Naive thymus-derived CD4-positive, alpha-beta T cell (primary cell): Measurements from ENCODE around the gene USP37. TPM values are rescaled to one million over a fixed set of nuclear protein-coding genes. Genes with fewer than 3 reads are reported as not detected.

Experiments used
- ATAC-seq: fragments of 150-1000 bp; cut with Tn5 transposase; 2 replicates; pipeline ENCODE4 v1.10.0; 2021; ENCODE audit warnings: mild to moderate bottlenecking, moderate library complexity
- CTCF ChIA-PET: fragments of 350-600 bp; sonication (Branson Sonifier 250); formaldehyde crosslinking; loops from one replicate; lab custom pipeline; 2021; ENCODE audit warnings: antibody characterized with exemption; lab: Charles Lee
- POLR2A ChIA-PET: fragments of 350-600 bp; sonication (Branson Sonifier 250); formaldehyde crosslinking; loops from one replicate; lab custom pipeline; 2021; ENCODE audit warnings: antibody characterized with exemption, inconsistent platforms; lab: Charles Lee
- DNase-seq, 9 donors: peaks; one replicate each; pipeline versions ENCODE4 v3.0.0 to v3.0.0-alpha.2; 2020 to 2022; ENCODE audit warnings: mixed read lengths in 1 of 9
- H3K27ac ChIP-seq: one replicate; pipeline ENCODE4 v1.7.0; 2013; ENCODE audit warnings: mild to moderate bottlenecking, low read depth, low read length, moderate library complexity
- H3K27me3 ChIP-seq, 2 donors: one replicate each; pipeline ENCODE4 v1.7.0; 2013; ENCODE audit warnings: low read length in 2 of 2, mild to moderate bottlenecking in 2 of 2, moderate library complexity in 2 of 2; ENCODE audit not compliant: control insufficient read depth in 2 of 2, insufficient read depth in 2 of 2
- H3K36me3 ChIP-seq, 3 experiments: 1 replicate in 2 of 3; 2 replicates in 1 of 3; pipeline ENCODE4 v1.7.0; 2013; ENCODE audit warnings: low read length in 3 of 3, mild to moderate bottlenecking in 3 of 3, moderate library complexity in 1 of 3; ENCODE audit not compliant: insufficient read depth in 3 of 3, control insufficient read depth in 2 of 3
- H3K4me1 ChIP-seq, 2 donors: one replicate each; pipeline ENCODE4 v1.7.0; 2013; ENCODE audit warnings: low read length in 2 of 2, mild to moderate bottlenecking in 2 of 2, moderate library complexity in 1 of 2; ENCODE audit not compliant: control insufficient read depth in 2 of 2, insufficient read depth in 2 of 2
- H3K4me3 ChIP-seq: 2 replicates; pipeline ENCODE4 v1.7.0; 2013; ENCODE audit warnings: mild to moderate bottlenecking, low read length
- H3K9me3 ChIP-seq, 3 experiments: 1 replicate in 2 of 3; 2 replicates in 1 of 3; pipeline ENCODE4 v1.7.0; 2013; ENCODE audit warnings: low read length in 3 of 3; ENCODE audit not compliant: control insufficient read depth in 2 of 3
- H3K27ac Mint-ChIP-seq, 9 donors: one replicate each; pipeline ENCODE4 v1.8.0; 2020 to 2022; ENCODE audit warnings: mixed read lengths in 9 of 9, mild to moderate bottlenecking in 8 of 9, moderate library complexity in 5 of 9, inconsistent platforms in 2 of 9
- H3K27me3 Mint-ChIP-seq, 5 donors: one replicate each; pipeline ENCODE4 v1.8.0; 2021 to 2022; ENCODE audit warnings: mixed read lengths in 5 of 5, mild to moderate bottlenecking in 1 of 5
- H3K36me3 Mint-ChIP-seq, 5 donors: one replicate each; pipeline ENCODE4 v1.8.0; 2020 to 2022; ENCODE audit warnings: mixed read lengths in 5 of 5, mild to moderate bottlenecking in 3 of 5, inconsistent platforms in 1 of 5
- H3K4me1 Mint-ChIP-seq, 7 donors: one replicate each; pipeline ENCODE4 v1.8.0; 2020 to 2022; ENCODE audit warnings: mixed read lengths in 7 of 7, mild to moderate bottlenecking in 3 of 7, inconsistent platforms in 1 of 7
- H3K4me3 Mint-ChIP-seq, 10 donors: one replicate each; pipeline ENCODE4 v1.8.0; 2020 to 2022; ENCODE audit warnings: mild to moderate bottlenecking in 10 of 10, mixed read lengths in 10 of 10, moderate library complexity in 6 of 10, inconsistent platforms in 2 of 10
- H3K9me3 Mint-ChIP-seq, 11 donors: one replicate each; pipeline ENCODE4 v1.8.0; 2020 to 2022; ENCODE audit warnings: mixed read lengths in 11 of 11, mild to moderate bottlenecking in 4 of 11, inconsistent platforms in 1 of 11, moderate library complexity in 1 of 11
- intact Hi-C, 2 donors: fragments of 100-400 bp; cut with micrococcal nuclease; formaldehyde crosslinking; loops; one replicate each; pipeline ENCODE4 v1.15.1; 2023
- polyA plus RNA-seq, 2 donors: library from polyadenylated mRNA; unstranded; fragments of 300-500 nt; fragmentation: Illumina TruSeq; gene quantifications; one replicate each; pipeline ENCODE4 v1.2.3, GENCODE V29; 2021
- total RNA-seq, 6 experiments: library from RNA in 5 of 6; stranded (reverse) in 5 of 6; gene quantifications; 1 replicate in 5 of 6; 2 replicates in 1 of 6; pipeline ENCODE4 v1.2.3 and lab custom pipeline; 2021 to 2026

The USP37 gene
- total and polyA plus RNA-seq, 7 experiments from 2014 or later, result 10.1 to 36.3 (median 24.6) TPM

GRCh38 chr2:218518876-218519275, 49.3 kb downstream of the USP37 start:
- DNase-seq, result no peak
- peaks cover 0 to 4% (median 0%) of the 10 kb centered on the region in 11 donors for H3K9me3 Mint-ChIP-seq
- no peak for ATAC-seq
- intact Hi-C loops, result loop anchor here in 1 of 2 donors (5.0 kb wide), 1 partner anchor 247 kb away; the partner anchor contains the start of genes AAMP and PNKD
- Histone ChIP-seq H3K27me3 (no peaks in the 10 kb centered on the region), H3K4me1 (no peaks in the 10 kb centered on the region), H3K27ac (no peak overlapping the region), H3K9me3 (no peaks in the 10 kb centered on the region), H3K4me3 (no peak overlapping the region), H3K36me3 (peaks cover 0 to 8% (median 0%) of the 10 kb centered on the region in 3 experiments)
- peak overlapping the region in 1 of 9 donors; percentile 6 for H3K27ac Mint-ChIP-seq
- peaks cover 7 to 36% (median 12%) of the 10 kb centered on the region in 5 donors for H3K36me3 Mint-ChIP-seq
- H3K27me3 Mint-ChIP-seq, result no peaks in the 10 kb centered on the region
- no peak overlapping the region for H3K4me3 Mint-ChIP-seq
- peaks cover 0 to 42% (median 13%) of the 10 kb centered on the region in 7 donors for H3K4me1 Mint-ChIP-seq
- POLR2A ChIA-PET, result interaction anchor here (0.8 kb wide), 1 partner anchor 204 kb away, joined by 3 read pairs; no protein-coding TSS in a partner anchor
- CTCF ChIA-PET, result no interaction called here

GRCh38 chr2:218517434-218518206, 50.5 kb downstream of the USP37 start:
- POLR2A ChIA-PET, result no interaction called here
- no peaks in the 10 kb centered on the region for H3K27me3 ChIP-seq
- intact Hi-C loops, result loop anchor here (1.0 to 5.0 kb wide), 3 partner anchors 8 to 245 kb away; partner anchors contain the start of genes AAMP (in 1 of the 2), PNKD (in 1 of the 2) and TMBIM1 (in 1 of the 2)

GRCh38 chr2:218516614-218517013, 51.5 kb downstream of the USP37 start:
- ChIA-PET CTCF (interaction anchor here (0.8 to 1.7 kb wide), 4 partner anchors 20 to 227 kb away, joined by 3 read pairs; no protein-coding TSS in a partner anchor), POLR2A (no interaction called here)
- DNase-seq, result peak in 7 of 9 donors; percentile 9 to 46 (median 31)
- Histone ChIP-seq H3K4me3 (no peak overlapping the region), H3K27me3 (no peaks in the 10 kb centered on the region), H3K4me1 (no peaks in the 10 kb centered on the region), H3K36me3 (peaks cover 0 to under 1% (median 0%) of the 10 kb centered on the region in 3 experiments), H3K27ac (no peak overlapping the region), H3K9me3 (no peaks in the 10 kb centered on the region)
- H3K4me3 Mint-ChIP-seq, result no peak overlapping the region
- ATAC-seq, result peak; percentile 74
- intact Hi-C loops, result loop anchor here (1.0 to 5.0 kb wide), 4 partner anchors 7 to 244 kb away; partner anchors contain the start of genes AAMP (in 1 of the 2), PNKD (in 1 of the 2) and TMBIM1 (in 1 of the 2)
- H3K9me3 Mint-ChIP-seq, result no peaks in the 10 kb centered on the region
- peaks cover 6 to 31% (median 8%) of the 10 kb centered on the region in 5 donors for H3K36me3 Mint-ChIP-seq
- H3K4me1 Mint-ChIP-seq, result peaks cover 0 to 42% (median 13%) of the 10 kb centered on the region in 7 donors
- no peaks in the 10 kb centered on the region for H3K27me3 Mint-ChIP-seq
- peak overlapping the region in 1 of 9 donors; percentile 78 for H3K27ac Mint-ChIP-seq

More at GRCh38 chr2:218517434-218518206, 50.5 kb downstream of the USP37 start:
- no peak overlapping the region for H3K27ac ChIP-seq
- H3K4me1 Mint-ChIP-seq, result peaks cover 0 to 42% (median 13%) of the 10 kb centered on the region in 7 donors
- H3K4me1 ChIP-seq, result no peaks in the 10 kb centered on the region
- no peak overlapping the region for H3K4me3 ChIP-seq
- H3K36me3 ChIP-seq, result peaks cover 0 to 4% (median 0%) of the 10 kb centered on the region in 3 experiments
- no peaks in the 10 kb centered on the region for H3K9me3 ChIP-seq
- peaks cover 6 to 30% (median 7%) of the 10 kb centered on the region in 5 donors for H3K36me3 Mint-ChIP-seq
- H3K9me3 Mint-ChIP-seq, result no peaks in the 10 kb centered on the region
- DNase-seq, result no peak
- CTCF ChIA-PET, result interaction anchor here (0.8 to 1.7 kb wide), 3 partner anchors 21 to 228 kb away, joined by 3 read pairs; no protein-coding TSS in a partner anchor
- ATAC-seq, result no peak
- no peaks in the 10 kb centered on the region for H3K27me3 Mint-ChIP-seq
- H3K27ac Mint-ChIP-seq, result peak overlapping the region in 6 of 9 donors; percentile 2 to 78 (median 27)
- no peak overlapping the region for H3K4me3 Mint-ChIP-seq

- peaks cover 0 to 34% (median 13%) of the 10 kb centered on the region in 7 donors for H3K4me1 Mint-ChIP-seq
- CTCF ChIA-PET, result no interaction called here
Observed at GRCh38 chr2:218513676-218514075, 54.5 kb downstream of the USP37 start.

GRCh38 chr2:218508299-218508698, 59.9 kb downstream of the USP37 start:
- no peaks in the 10 kb centered on the region for H3K9me3 Mint-ChIP-seq
- H3K9me3 ChIP-seq, result no peaks in the 10 kb centered on the region
- no peaks in the 10 kb centered on the region for H3K4me1 ChIP-seq
- no peaks in the 10 kb centered on the region for H3K27me3 ChIP-seq
- peaks cover 0 to 20% (median 0%) of the 10 kb centered on the region in 3 experiments for H3K36me3 ChIP-seq
- H3K36me3 Mint-ChIP-seq, result peaks cover 0 to 40% (median 19%) of the 10 kb centered on the region in 5 donors
- POLR2A ChIA-PET, result no interaction called here
- peaks cover 0 to 16% (median 2%) of the 10 kb centered on the region in 7 donors for H3K4me1 Mint-ChIP-seq
- intact Hi-C loops, result no loop called here
- H3K27me3 Mint-ChIP-seq, result no peaks in the 10 kb centered on the region
- H3K27ac Mint-ChIP-seq, result peak overlapping the region in 3 of 9 donors; percentile 1 to 70 (median 60)
- CTCF ChIA-PET, result no interaction called here
- no peak for ATAC-seq
- H3K27ac ChIP-seq, result no peak overlapping the region
- no peak overlapping the region for H3K4me3 ChIP-seq
- no peak for DNase-seq
- H3K4me3 Mint-ChIP-seq, result peak overlapping the region in 1 of 10 donors; percentile 65

More at GRCh38 chr2:218513676-218514075, 54.5 kb downstream of the USP37 start:
- POLR2A ChIA-PET, result no interaction called here
- Mint-ChIP-seq H3K4me3 (no peak overlapping the region), H3K27ac (no peak overlapping the region), H3K9me3 (no peaks in the 10 kb centered on the region), H3K27me3 (no peaks in the 10 kb centered on the region), H3K36me3 (peaks cover 0 to 26% (median 6%) of the 10 kb centered on the region in 5 donors)
- DNase-seq (no peak), ATAC-seq (no peak)
- H3K4me3 ChIP-seq, result no peak overlapping the region
- H3K9me3 ChIP-seq, result no peaks in the 10 kb centered on the region
- no peaks in the 10 kb centered on the region for H3K36me3 ChIP-seq
- H3K4me1 ChIP-seq, result no peaks in the 10 kb centered on the region
- no peaks in the 10 kb centered on the region for H3K27me3 ChIP-seq
- no peak overlapping the region for H3K27ac ChIP-seq
- intact Hi-C loops, result no loop called here

- CTCF ChIA-PET, result interaction anchor here (1.0 kb wide), 1 partner anchor 42 kb away, joined by 3 read pairs; no protein-coding TSS in a partner anchor
- no peak overlapping the region for H3K27ac ChIP-seq
- POLR2A ChIA-PET, result no interaction called here
- H3K4me1 Mint-ChIP-seq, result peaks cover 0 to 19% (median 2%) of the 10 kb centered on the region in 7 donors
- H3K36me3 ChIP-seq, result peaks cover 0 to 29% (median 0%) of the 10 kb centered on the region in 3 experiments
- H3K27me3 Mint-ChIP-seq, result no peaks in the 10 kb centered on the region
- no peaks in the 10 kb centered on the region for H3K9me3 Mint-ChIP-seq
- H3K9me3 ChIP-seq, result no peaks in the 10 kb centered on the region
- DNase-seq (no peak), ATAC-seq (no peak)
- peaks cover 5 to 62% (median 25%) of the 10 kb centered on the region in 5 donors for H3K36me3 Mint-ChIP-seq
- intact Hi-C loops, result no loop called here
- no peaks in the 10 kb centered on the region for H3K27me3 ChIP-seq
- no peaks in the 10 kb centered on the region for H3K4me1 ChIP-seq
- no peak overlapping the region for H3K4me3 ChIP-seq
- H3K27ac Mint-ChIP-seq, result peak overlapping the region in 1 of 9 donors; percentile 26
- no peak overlapping the region for H3K4me3 Mint-ChIP-seq
Observed at GRCh38 chr2:218505754-218506371, 62.3 kb downstream of the USP37 start.
